ENCODE results near the gene IDUA. TPM values are rescaled to one million over a fixed set of nuclear protein-coding genes. Genes with fewer than 3 reads are reported as not detected.

IDUA gene
- total RNA-seq, 5 donors from 2014 or later (not counting 1 experiment from before 2014, with no cell fraction given), result 60.4 to 96.5 (median 78.7) TPM

DNA sequence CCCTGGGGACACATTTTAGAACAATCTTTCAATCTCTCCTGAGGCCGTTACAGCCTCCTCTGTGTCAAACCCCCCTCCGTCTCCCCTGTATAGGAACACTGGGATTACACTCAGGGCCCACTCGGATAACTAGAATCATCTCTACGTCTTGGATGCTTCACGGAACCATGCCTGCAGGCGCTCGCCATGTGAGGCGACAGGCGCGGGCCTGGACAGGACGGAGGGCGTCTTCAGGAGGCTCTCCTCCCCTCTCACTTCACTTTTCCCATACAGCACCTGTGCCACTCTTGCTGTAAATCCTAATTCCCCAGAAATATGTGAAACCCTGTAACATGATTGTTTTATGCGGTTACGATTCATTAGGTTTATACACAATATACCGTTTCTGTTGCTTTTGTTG lies 4.0 kb upstream of the IDUA start:
- Histone ChIP-seq H3K36me3 (ENCODE audit: control insufficient read depth in 2 of 2, extremely low read depth in 1 of 2, insufficient read depth in 1 of 2, low read length in 1 of 2) (no peaks in the 10 kb centered on the region), H3K27ac (ENCODE audit: low read length) (no peak overlapping the region), H3K4me1 (ENCODE audit: control insufficient read depth in 1 of 2, extremely low read depth in 1 of 2, insufficient read depth in 2 of 2, low read length in 2 of 2) (peaks cover 14 to 29% of the 10 kb centered on the region in 2 experiments), H3K4me3 (ENCODE audit: control insufficient read depth in 1 of 2, extremely low read depth in 1 of 2, low read length in 1 of 2) (no peak overlapping the region), H3K9me3 (no peaks in the 10 kb centered on the region), H3K27me3 (replicated peaks in 1 of 2; ENCODE audit: control insufficient read depth in 2 of 2, extremely low read depth in 1 of 2, insufficient read depth in 2 of 2, low read length in 1 of 2) (no peaks in the 10 kb centered on the region)
- DNase-seq (no peak), ATAC-seq (replicated peaks in 1 of 4) (no peak)
- 95% methylated on average over 10 of the region's 15 CpGs for WGBS (ENCODE audit: insufficient coverage)
- POLR2A ChIA-PET, result no interaction called here
- no peaks in the 10 kb centered on the region for H3K9me3 Mint-ChIP-seq
- CTCF ChIA-PET, result no interaction called here
- no peaks in the 10 kb centered on the region for H3K27me3 Mint-ChIP-seq
- peaks cover 15 to 26% (median 25%) of the 10 kb centered on the region in 3 donors for H3K4me1 Mint-ChIP-seq
- no peak overlapping the region for H3K27ac Mint-ChIP-seq
- peaks cover 5% of the 10 kb centered on the region for H3K36me3 Mint-ChIP-seq
- H3K4me3 Mint-ChIP-seq, result no peak overlapping the region

DNA sequence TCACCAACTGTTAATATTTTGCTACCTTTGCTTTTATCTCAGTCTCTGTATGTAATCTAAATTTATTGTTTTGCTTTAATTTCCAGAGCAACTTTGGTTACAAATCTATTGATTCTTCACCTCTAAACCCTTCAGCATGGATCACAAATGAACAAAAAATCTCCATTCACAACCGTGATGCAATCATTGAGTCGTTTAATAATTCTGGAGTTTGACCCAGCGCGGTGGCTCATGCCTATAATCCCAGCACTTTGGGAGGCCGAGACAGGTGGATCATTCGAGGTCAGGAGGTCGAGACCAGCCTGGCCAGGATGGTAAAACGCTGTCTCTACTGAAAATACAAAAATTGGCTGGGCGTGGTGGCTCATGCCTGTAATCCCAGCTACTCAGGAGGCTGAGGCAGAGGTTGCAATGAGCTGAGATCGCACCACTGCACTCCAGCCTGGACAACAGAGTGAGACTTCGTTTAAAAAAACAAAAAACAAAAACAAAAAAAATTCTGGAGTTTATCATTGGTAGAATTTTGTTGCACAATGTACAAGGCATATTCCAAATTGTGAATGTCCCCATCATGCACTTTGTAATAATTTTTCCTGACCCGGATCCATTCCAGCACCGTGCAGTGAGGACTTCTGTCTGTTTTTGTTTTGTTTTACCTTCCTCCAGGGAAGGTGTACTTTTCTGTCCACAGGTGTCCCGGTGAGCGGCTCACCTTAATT lies 2.3 kb upstream of the IDUA start:
- DNase-seq (no peak), ATAC-seq (replicated peaks in 1 of 4) (no peak)
- Histone ChIP-seq H3K4me3 (ENCODE audit: control insufficient read depth in 1 of 2, extremely low read depth in 1 of 2, low read length in 1 of 2) (peak overlapping the region; percentile 19 to 50), H3K27ac (ENCODE audit: low read length) (peak overlapping the region; percentile 5), H3K27me3 (replicated peaks in 1 of 2; ENCODE audit: control insufficient read depth in 2 of 2, extremely low read depth in 1 of 2, insufficient read depth in 2 of 2, low read length in 1 of 2) (no peaks in the 10 kb centered on the region), H3K36me3 (ENCODE audit: control insufficient read depth in 2 of 2, extremely low read depth in 1 of 2, insufficient read depth in 1 of 2, low read length in 1 of 2) (peaks cover 0 to 2% of the 10 kb centered on the region in 2 donors), H3K9me3 (no peaks in the 10 kb centered on the region), H3K4me1 (ENCODE audit: control insufficient read depth in 1 of 2, extremely low read depth in 1 of 2, insufficient read depth in 2 of 2, low read length in 2 of 2) (peaks cover 14 to 35% of the 10 kb centered on the region in 2 experiments)
- ChIA-PET CTCF (no interaction called here), POLR2A (no interaction called here)
- no peaks in the 10 kb centered on the region for H3K27me3 Mint-ChIP-seq
- peak overlapping the region; percentile 67 to 86 (median 68) for H3K4me3 Mint-ChIP-seq
- peaks cover 15 to 32% (median 28%) of the 10 kb centered on the region in 3 donors for H3K4me1 Mint-ChIP-seq
- peak overlapping the region; percentile 72 to 85 for H3K27ac Mint-ChIP-seq
- H3K36me3 Mint-ChIP-seq, result peaks cover 5% of the 10 kb centered on the region
- no peaks in the 10 kb centered on the region for H3K9me3 Mint-ChIP-seq
- WGBS (ENCODE audit: insufficient coverage), result 81% methylated on average over 9 of the region's 15 CpGs

DNA sequence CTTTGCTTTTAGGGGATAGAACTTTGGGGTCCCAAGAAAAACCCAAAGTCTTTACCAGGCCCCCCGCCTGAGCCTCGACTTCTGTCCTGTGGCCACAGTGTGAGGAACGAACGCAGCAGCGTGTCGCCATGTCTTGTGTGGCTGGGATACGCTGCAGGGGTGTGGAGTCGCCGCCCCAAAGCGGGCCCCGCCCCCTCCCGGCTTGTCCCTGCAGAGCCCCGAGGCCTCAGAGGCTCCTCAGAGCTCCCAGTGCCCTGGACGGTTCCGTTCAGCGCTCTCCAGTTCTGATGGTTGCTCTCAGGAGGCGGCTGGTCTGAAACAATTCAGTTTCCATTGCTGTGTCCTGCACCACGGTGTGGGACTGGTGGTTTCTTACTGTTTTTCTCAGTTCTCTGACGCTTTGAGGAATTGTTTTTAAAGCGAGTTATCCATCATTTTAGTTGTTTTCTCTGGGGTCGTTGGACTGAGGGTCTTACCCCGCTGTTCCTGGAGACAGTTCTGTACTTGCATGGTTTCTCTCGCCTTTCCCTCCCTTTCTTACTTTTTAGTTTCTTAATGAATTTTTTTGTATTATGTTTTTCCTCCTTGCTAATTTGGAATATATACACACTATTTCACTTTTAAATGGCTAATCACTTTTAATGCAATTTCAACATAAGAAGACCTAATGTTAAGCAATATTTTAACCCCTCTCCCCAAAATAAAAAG lies 1.6 kb upstream of the IDUA start:
- no peaks in the 10 kb centered on the region for H3K9me3 ChIP-seq
- H3K4me3 ChIP-seq (ENCODE audit: control insufficient read depth in 1 of 2, extremely low read depth in 1 of 2, low read length in 1 of 2), result peak overlapping the region; percentile 19 to 50
- peaks cover 0 to 9% of the 10 kb centered on the region in 2 donors for H3K36me3 ChIP-seq (ENCODE audit: control insufficient read depth in 2 of 2, extremely low read depth in 1 of 2, insufficient read depth in 1 of 2, low read length in 1 of 2)
- POLR2A ChIA-PET, result no interaction called here
- H3K4me1 Mint-ChIP-seq, result peaks cover 15 to 32% (median 28%) of the 10 kb centered on the region in 3 donors
- ATAC-seq (replicated peaks in 1 of 4) (peak; percentile 50 to 61 (median 54)), DNase-seq (peak in 34 of 35 experiments; percentile 36 to 76 (median 61))
- 42% methylated on average over 19 of the region's 23 CpGs for WGBS (ENCODE audit: insufficient coverage)
- H3K27ac Mint-ChIP-seq, result peak overlapping the region; percentile 72 to 85
- no peaks in the 10 kb centered on the region for H3K27me3 Mint-ChIP-seq
- H3K4me3 Mint-ChIP-seq, result peak overlapping the region; percentile 68 to 86 (median 84)
- no peaks in the 10 kb centered on the region for H3K27me3 ChIP-seq (replicated peaks in 1 of 2; ENCODE audit: control insufficient read depth in 2 of 2, extremely low read depth in 1 of 2, insufficient read depth in 2 of 2, low read length in 1 of 2)
- peak overlapping the region; percentile 5 for H3K27ac ChIP-seq (ENCODE audit: low read length)
- peaks cover 14 to 35% of the 10 kb centered on the region in 2 experiments for H3K4me1 ChIP-seq (ENCODE audit: control insufficient read depth in 1 of 2, extremely low read depth in 1 of 2, insufficient read depth in 2 of 2, low read length in 2 of 2)
- CTCF ChIA-PET, result no interaction called here
- peaks cover 5% of the 10 kb centered on the region for H3K36me3 Mint-ChIP-seq
- H3K9me3 Mint-ChIP-seq, result no peaks in the 10 kb centered on the region

DNA sequence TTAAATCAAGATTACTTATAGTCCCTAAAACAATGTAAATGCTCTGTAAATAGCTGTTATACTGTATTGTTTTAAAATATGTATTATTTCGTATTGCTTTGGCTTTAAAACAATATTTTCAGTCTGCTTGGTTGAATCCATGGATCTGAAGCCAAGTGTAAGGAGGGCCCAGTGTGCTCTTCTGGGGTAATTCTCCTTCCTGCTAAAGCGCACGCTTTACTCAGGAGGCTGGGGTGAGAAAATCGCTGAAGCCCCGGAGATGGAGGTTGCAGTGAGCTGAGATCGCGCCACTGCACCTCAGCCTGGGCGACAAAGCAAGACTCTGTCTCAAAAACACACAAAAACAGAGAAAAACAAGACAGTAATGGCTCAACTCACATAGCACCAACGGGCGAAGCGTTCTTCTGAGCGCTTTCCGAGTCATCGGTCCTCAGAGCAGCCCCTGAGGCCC lies 391 bp upstream of the IDUA start:
- ATAC-seq (replicated peaks in 1 of 4) (peak; percentile 8 to 26 (median 23)), DNase-seq (peak in 1 of 35 experiments; percentile 25)
- Histone ChIP-seq H3K36me3 (ENCODE audit: control insufficient read depth in 2 of 2, extremely low read depth in 1 of 2, insufficient read depth in 1 of 2, low read length in 1 of 2) (peaks cover 0 to 16% of the 10 kb centered on the region in 2 donors), H3K27me3 (replicated peaks in 1 of 2; ENCODE audit: control insufficient read depth in 2 of 2, extremely low read depth in 1 of 2, insufficient read depth in 2 of 2, low read length in 1 of 2) (no peaks in the 10 kb centered on the region), H3K4me3 (ENCODE audit: control insufficient read depth in 1 of 2, extremely low read depth in 1 of 2, low read length in 1 of 2) (peak overlapping the region; percentile 65 to 74), H3K9me3 (no peaks in the 10 kb centered on the region), H3K4me1 (ENCODE audit: control insufficient read depth in 1 of 2, extremely low read depth in 1 of 2, insufficient read depth in 2 of 2, low read length in 2 of 2) (peaks cover 14 to 35% of the 10 kb centered on the region in 2 experiments), H3K27ac (ENCODE audit: low read length) (peak overlapping the region; percentile 8)
- no peaks in the 10 kb centered on the region for H3K9me3 Mint-ChIP-seq
- H3K4me1 Mint-ChIP-seq, result peaks cover 15 to 32% (median 28%) of the 10 kb centered on the region in 3 donors
- no peaks in the 10 kb centered on the region for H3K27me3 Mint-ChIP-seq
- POLR2A ChIA-PET, result no interaction called here
- WGBS (ENCODE audit: insufficient coverage), result 4% methylated on average over 12 of the region's 14 CpGs
- CTCF ChIA-PET, result interaction anchor here in 1 of 2 donors (1.0 to 1.6 kb wide), 6 partner anchors 16 to 244 kb away, joined by 3 to 18 read pairs (median 4); partner anchors contain the start of genes GAK and TMEM175
- H3K4me3 Mint-ChIP-seq, result peak overlapping the region; percentile 84 to 90 (median 86)
- H3K27ac Mint-ChIP-seq, result peak overlapping the region; percentile 89 to 92
- H3K36me3 Mint-ChIP-seq, result peaks cover 5% of the 10 kb centered on the region

DNA sequence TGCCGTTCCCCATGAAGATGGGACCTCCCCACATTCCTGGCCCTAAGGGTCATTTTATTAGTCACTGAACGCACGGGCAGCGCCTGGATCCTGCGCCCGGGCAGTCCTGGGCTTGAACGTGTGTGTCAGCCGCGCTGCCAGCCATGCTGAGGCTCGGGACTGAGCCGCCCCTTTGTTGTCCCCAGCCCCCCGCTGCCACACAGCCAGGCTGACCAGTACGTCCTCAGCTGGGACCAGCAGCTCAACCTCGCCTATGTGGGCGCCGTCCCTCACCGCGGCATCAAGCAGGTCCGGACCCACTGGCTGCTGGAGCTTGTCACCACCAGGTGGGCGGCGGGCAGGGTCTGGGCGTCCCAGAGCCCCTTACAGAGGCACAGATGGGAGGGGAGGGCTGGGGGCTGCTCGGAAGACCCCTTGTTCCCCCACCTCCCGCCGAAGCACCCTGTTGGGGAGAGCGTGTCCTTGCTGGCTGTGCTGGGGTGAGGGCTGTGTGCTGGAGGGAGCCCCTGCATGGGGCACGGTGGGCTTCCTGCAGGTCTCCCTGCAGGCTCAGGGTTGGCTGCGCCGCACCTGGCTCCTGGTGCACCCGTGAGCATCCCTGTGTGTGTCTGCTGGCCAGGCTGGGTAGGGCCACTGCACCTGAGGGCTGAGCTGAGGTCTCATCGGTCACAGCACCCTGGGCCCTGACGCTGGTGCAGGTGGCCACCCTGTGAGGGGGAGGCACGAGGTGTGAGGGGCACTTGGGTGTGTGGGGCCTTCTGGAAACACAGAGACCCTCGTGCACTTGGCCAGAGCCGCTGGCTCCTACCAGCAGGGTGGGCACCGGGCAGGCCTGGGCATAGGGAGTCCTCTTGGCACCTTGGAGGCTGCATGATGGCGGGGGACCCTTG lies 1.0 kb downstream of the IDUA start:
- ChIA-PET CTCF (interaction anchor here in 1 of 2 donors (1.0 to 1.6 kb wide), 7 partner anchors 11 to 245 kb away, joined by 3 to 18 read pairs (median 5); partner anchors contain the start of genes GAK and TMEM175), POLR2A (no interaction called here)
- 90% methylated on average over 37 of the region's 37 CpGs for WGBS (ENCODE audit: insufficient coverage)
- H3K36me3 ChIP-seq (ENCODE audit: control insufficient read depth in 2 of 2, extremely low read depth in 1 of 2, insufficient read depth in 1 of 2, low read length in 1 of 2), result peaks cover 0 to 16% of the 10 kb centered on the region in 2 donors
- ATAC-seq (replicated peaks in 1 of 4) (no peak), DNase-seq (no peak)
- peak overlapping the region; percentile 47 to 74 for H3K4me3 ChIP-seq (ENCODE audit: control insufficient read depth in 1 of 2, extremely low read depth in 1 of 2, low read length in 1 of 2)
- no peaks in the 10 kb centered on the region for H3K9me3 ChIP-seq
- H3K9me3 Mint-ChIP-seq, result no peaks in the 10 kb centered on the region
- H3K27me3 ChIP-seq (replicated peaks in 1 of 2; ENCODE audit: control insufficient read depth in 2 of 2, extremely low read depth in 1 of 2, insufficient read depth in 2 of 2, low read length in 1 of 2), result no peaks in the 10 kb centered on the region
- peak overlapping the region; percentile 69 to 86 (median 78) for H3K4me3 Mint-ChIP-seq
- peaks cover 2% of the 10 kb centered on the region for H3K36me3 Mint-ChIP-seq
- peaks cover 14 to 35% of the 10 kb centered on the region in 2 experiments for H3K4me1 ChIP-seq (ENCODE audit: control insufficient read depth in 1 of 2, extremely low read depth in 1 of 2, insufficient read depth in 2 of 2, low read length in 2 of 2)
- peaks cover 15 to 32% (median 28%) of the 10 kb centered on the region in 3 donors for H3K4me1 Mint-ChIP-seq
- H3K27ac Mint-ChIP-seq, result peak overlapping the region; percentile 2 to 31
- no peak overlapping the region for H3K27ac ChIP-seq (ENCODE audit: low read length)
- no peaks in the 10 kb centered on the region for H3K27me3 Mint-ChIP-seq

Data from T-cell (primary cell).